H9 (cell line): ENCODE data around the gene NACC1. TPM values are rescaled to one million over a fixed set of nuclear protein-coding genes. Genes with fewer than 3 reads are reported as not detected.

Experiments
- DNase-seq: peaks from one replicate; pipeline ENCODE4 v3.0.0-alpha.2; 2017
- H2AFZ ChIP-seq: one replicate; pipeline ENCODE4 v1.6.1; 2013; ENCODE audit warnings: mild to moderate bottlenecking, low read length, control low read depth, moderate library complexity
- H2AK5ac ChIP-seq: 2 replicates; pipeline ENCODE4 v1.6.1; 2013; ENCODE audit warnings: low read length, control low read depth, mixed read lengths; ENCODE audit not compliant: insufficient read length
- H2BK120ac ChIP-seq: one replicate; pipeline ENCODE4 v1.6.1; 2013; ENCODE audit warnings: low read depth, mild to moderate bottlenecking, low read length, control low read depth, inconsistent platforms; ENCODE audit not compliant: poor library complexity, severe bottlenecking
- H2BK12ac ChIP-seq: 2 replicates; pipeline ENCODE4 v1.6.1; 2013; ENCODE audit warnings: low read length, control low read depth, mixed read lengths, low read depth; ENCODE audit not compliant: insufficient read length
- H2BK15ac ChIP-seq: 2 replicates; pipeline ENCODE4 v1.6.1; 2013; ENCODE audit warnings: low read depth, low read length, control low read depth
- H2BK20ac ChIP-seq: one replicate; pipeline ENCODE4 v1.6.1; 2013; ENCODE audit warnings: low read depth, mild to moderate bottlenecking, low read length, control low read depth, inconsistent platforms; ENCODE audit not compliant: poor library complexity, severe bottlenecking
- H2BK5ac ChIP-seq: 2 replicates; pipeline ENCODE4 v1.6.1; 2013; ENCODE audit warnings: low read length, control low read depth, mixed read lengths; ENCODE audit not compliant: insufficient read length
- H3K14ac ChIP-seq: 2 replicates; pipeline ENCODE4 v1.6.1; 2013; ENCODE audit warnings: low read length, control low read depth; ENCODE audit not compliant: insufficient read depth
- H3K18ac ChIP-seq: 2 replicates; pipeline ENCODE4 v1.6.1; 2013; ENCODE audit warnings: low read depth, mild to moderate bottlenecking, mixed read lengths, low read length, control low read depth; ENCODE audit not compliant: insufficient read length
- H3K23ac ChIP-seq: 2 replicates; pipeline ENCODE4 v1.6.1; 2013; ENCODE audit warnings: low read length, control low read depth, mixed read lengths, low read depth; ENCODE audit not compliant: insufficient read length
- H3K23me2 ChIP-seq: 2 replicates; pipeline ENCODE4 v1.6.1; 2013; ENCODE audit warnings: low read depth, mild to moderate bottlenecking, mixed read lengths, low read length, control low read depth; ENCODE audit not compliant: insufficient read length, poor library complexity, severe bottlenecking
- H3K27ac ChIP-seq: 2 replicates; pipeline ENCODE4 v1.5.1; 2013; ENCODE audit warnings: low read length, control low read depth, mixed read lengths, low read depth; ENCODE audit not compliant: insufficient read length
- H3K27me3 ChIP-seq: 2 replicates; pipeline ENCODE4 v1.6.1; 2013; ENCODE audit warnings: low read length, control low read depth, inconsistent platforms; ENCODE audit not compliant: insufficient read depth
- H3K4ac ChIP-seq: 2 replicates; pipeline ENCODE4 v1.6.1; 2013; ENCODE audit warnings: low read depth, mild to moderate bottlenecking, control low read depth, inconsistent platforms, low read length, moderate library complexity
- H3K4me1 ChIP-seq: 2 replicates; pipeline ENCODE4 v1.6.1; 2013; ENCODE audit warnings: low read length, control low read depth, inconsistent platforms; ENCODE audit not compliant: insufficient read depth
- H3K4me2 ChIP-seq: 2 replicates; pipeline ENCODE4 v1.6.1; 2013; ENCODE audit warnings: low read length, control low read depth, mixed read lengths; ENCODE audit not compliant: insufficient read length, insufficient read depth
- H3K56ac ChIP-seq: 2 replicates; pipeline ENCODE4 v1.6.1; 2013; ENCODE audit warnings: low read depth, mild to moderate bottlenecking, mixed read lengths, low read length, control low read depth; ENCODE audit not compliant: insufficient read length
- H3K79me1 ChIP-seq: 2 replicates; pipeline ENCODE4 v1.6.1; 2013; ENCODE audit warnings: low read depth, mild to moderate bottlenecking, moderate library complexity, low read length, control low read depth, inconsistent platforms; ENCODE audit not compliant: insufficient read depth, poor library complexity, severe bottlenecking
- H3K79me2 ChIP-seq: 2 replicates; pipeline ENCODE4 v1.6.1; 2013; ENCODE audit warnings: low read length, control low read depth, inconsistent platforms; ENCODE audit not compliant: insufficient read depth
- H3K9ac ChIP-seq: 2 replicates; pipeline ENCODE4 v1.6.1; 2013; ENCODE audit warnings: low read length, control low read depth, mixed read lengths; ENCODE audit not compliant: insufficient read length; ENCODE audit errors: extremely low read depth
- H3K9me3 ChIP-seq: one replicate; pipeline ENCODE4 v1.6.1; 2013; ENCODE audit warnings: low read depth, low read length, inconsistent platforms; ENCODE audit not compliant: control insufficient read depth
- H3T11ph ChIP-seq: one replicate; pipeline ENCODE4 v1.6.1; 2013; ENCODE audit warnings: mild to moderate bottlenecking, low read length, control low read depth, inconsistent platforms
- H4K20me1 ChIP-seq: one replicate; pipeline ENCODE4 v1.6.1; 2013; ENCODE audit not compliant: control insufficient read depth, insufficient read length, insufficient read depth
- H4K5ac ChIP-seq: 2 replicates; pipeline ENCODE4 v1.6.1; 2013; ENCODE audit warnings: low read depth, mild to moderate bottlenecking, mixed read lengths, low read length, control low read depth; ENCODE audit not compliant: insufficient read length
- H4K8ac ChIP-seq: replicated peaks from 2 replicates; pipeline ENCODE4 v1.6.1; 2013; ENCODE audit warnings: low read length, control low read depth, mixed read lengths, low read depth; ENCODE audit not compliant: insufficient read length
- H4K91ac ChIP-seq: 2 replicates; pipeline ENCODE4 v1.6.1; 2013; ENCODE audit warnings: low read depth, mild to moderate bottlenecking, moderate library complexity, mixed read lengths, low read length, control low read depth; ENCODE audit not compliant: insufficient read length
- H3K27ac Mint-ChIP-seq, 3 experiments: 2 replicates in 2 of 3; 3 replicates in 1 of 3; pipeline ENCODE4 v1.8.0; 2020 to 2021; ENCODE audit warnings: mixed read lengths in 3 of 3, mild to moderate bottlenecking in 1 of 3, moderate library complexity in 1 of 3
- H3K27me3 Mint-ChIP-seq: 2 replicates; pipeline ENCODE4 v1.8.0; 2021; ENCODE audit warnings: low read depth, mild to moderate bottlenecking, moderate library complexity, mixed read lengths
- H3K36me3 Mint-ChIP-seq, 3 experiments: 2 replicates in 2 of 3; 3 replicates in 1 of 3; pipeline ENCODE4 v1.8.0; 2020 to 2021; ENCODE audit warnings: low read depth in 3 of 3, mixed read lengths in 3 of 3; ENCODE audit not compliant: insufficient read depth in 1 of 3
- H3K4me1 Mint-ChIP-seq, 2 experiments: 2 replicates each; pipeline ENCODE4 v1.8.0; 2020; ENCODE audit warnings: mixed read lengths in 2 of 2
- H3K4me3 Mint-ChIP-seq, 2 experiments: 2 replicates in 1 of 2; 3 replicates in 1 of 2; pipeline ENCODE4 v1.8.0; 2020 to 2021; ENCODE audit warnings: mild to moderate bottlenecking in 2 of 2, mixed read lengths in 2 of 2, moderate library complexity in 1 of 2
- H3K9me3 Mint-ChIP-seq, 2 experiments: 2 replicates in 1 of 2; 3 replicates in 1 of 2; pipeline ENCODE4 v1.8.0; 2020; ENCODE audit warnings: mild to moderate bottlenecking in 2 of 2, mixed read lengths in 2 of 2, moderate library complexity in 1 of 2
- WGBS: extraction: QIAGEN DNeasy Blood & Tissue Kit; methylation state at CpG from one replicate; pipeline ENCODE4 v1.1.7; 2013; ENCODE audit warnings: missing lambda C conversion rate, low lambda C conversion rate, mixed read lengths; ENCODE audit not compliant: insufficient read length; ENCODE audit errors: extremely low coverage; 5-methylcytosine and 5-hydroxymethylcytosine counted together
- total RNA-seq: library from RNA; stranded (reverse); gene quantifications from 2 replicates; pipeline ENCODE4 v1.2.1, GENCODE V29; 2021
- TF ChIP-seq, protein P1 (sequence below): fragments of 200-600 bp; sonication (generic); conservative IDR thresholded peaks from 3 replicates; pipeline ENCODE4 v1.8.0; 2021; ENCODE audit warnings: antibody characterized with exemption, mild to moderate bottlenecking

Gene NACC1
- total RNA-seq, 1 experiment from 2014 or later: 198 TPM

DNA sequence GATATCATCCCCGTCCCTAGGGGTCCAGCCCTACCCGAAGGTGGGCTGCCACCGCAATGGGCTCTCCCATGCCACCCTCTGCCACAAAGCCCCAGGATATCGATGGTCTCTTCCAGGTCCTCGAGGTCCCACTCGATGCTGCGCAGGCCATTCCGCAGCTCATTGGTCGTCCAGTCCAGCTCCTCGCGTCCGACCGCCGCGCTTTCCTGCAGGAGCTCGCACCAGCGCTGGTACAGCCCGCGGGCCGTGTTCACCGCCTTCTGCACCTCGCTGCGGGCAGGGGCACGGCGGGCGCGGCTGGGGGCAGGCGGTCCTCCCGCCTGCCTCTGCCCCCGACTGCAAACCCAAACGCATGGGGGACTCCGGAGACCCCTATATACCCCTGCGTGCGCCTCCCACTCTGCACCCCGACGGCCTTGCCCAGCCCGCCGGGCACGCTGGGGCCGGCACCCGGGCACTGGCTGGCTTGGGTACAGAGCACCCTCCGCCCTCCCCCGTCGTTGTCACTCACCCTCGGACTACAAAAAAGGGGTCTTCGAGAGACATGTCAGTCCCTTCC, 31.6 kb downstream of the NACC1 start:
- peak overlapping the region; percentile 97 to 98 for H3K4me3 Mint-ChIP-seq
- WGBS: no CpG with 5 or more reads among the region's 46 CpGs
- peak; percentile 61 for DNase-seq
- Histone ChIP-seq H3K23ac (no peak overlapping the region), H3K79me2 (peaks cover 17% of the 10 kb centered on the region; the same call in 1 of the 2 replicates), H3K4ac (no peak overlapping the region), H3K4me2 (peak overlapping the region; percentile 67), H4K8ac (no peak overlapping the region), H3K9ac (peak overlapping the region; percentile 27), H3K9me3 (no peaks in the 10 kb centered on the region), H2AK5ac (no peak overlapping the region), H2BK12ac (no peak overlapping the region), H2BK15ac (no peak overlapping the region), H2BK5ac (no peak overlapping the region), H3K18ac (no peak overlapping the region), H3K27ac (no peak overlapping the region), H3K79me1 (no peaks in the 10 kb centered on the region), H3K14ac (no peak overlapping the region), H3T11ph (no peak overlapping the region), H2AFZ (no peak overlapping the region), H3K56ac (no peak overlapping the region), H3K23me2 (peaks cover 22% of the 10 kb centered on the region), H4K5ac (no peak overlapping the region), H3K4me1 (no peaks in the 10 kb centered on the region), H2BK120ac (no peak overlapping the region), H3K27me3 (no peaks in the 10 kb centered on the region), H4K91ac (no peak overlapping the region), H4K20me1 (no peaks in the 10 kb centered on the region), H2BK20ac (no peak overlapping the region)
- H3K9me3 Mint-ChIP-seq: peaks cover 8 to 9% of the 10 kb centered on the region in 2 experiments; a peak in 4 of 5 replicates
- peaks cover 18 to 23% (median 22%) of the 10 kb centered on the region in 3 experiments for H3K36me3 Mint-ChIP-seq
- peak overlapping the region in 2 of 3 experiments; percentile 68 to 100; a peak in 3 of 7 replicates for H3K27ac Mint-ChIP-seq
- peaks cover 8% of the 10 kb centered on the region; the same call in 1 of the 2 replicates for H3K27me3 Mint-ChIP-seq
- TF ChIP-seq, protein P1, sequence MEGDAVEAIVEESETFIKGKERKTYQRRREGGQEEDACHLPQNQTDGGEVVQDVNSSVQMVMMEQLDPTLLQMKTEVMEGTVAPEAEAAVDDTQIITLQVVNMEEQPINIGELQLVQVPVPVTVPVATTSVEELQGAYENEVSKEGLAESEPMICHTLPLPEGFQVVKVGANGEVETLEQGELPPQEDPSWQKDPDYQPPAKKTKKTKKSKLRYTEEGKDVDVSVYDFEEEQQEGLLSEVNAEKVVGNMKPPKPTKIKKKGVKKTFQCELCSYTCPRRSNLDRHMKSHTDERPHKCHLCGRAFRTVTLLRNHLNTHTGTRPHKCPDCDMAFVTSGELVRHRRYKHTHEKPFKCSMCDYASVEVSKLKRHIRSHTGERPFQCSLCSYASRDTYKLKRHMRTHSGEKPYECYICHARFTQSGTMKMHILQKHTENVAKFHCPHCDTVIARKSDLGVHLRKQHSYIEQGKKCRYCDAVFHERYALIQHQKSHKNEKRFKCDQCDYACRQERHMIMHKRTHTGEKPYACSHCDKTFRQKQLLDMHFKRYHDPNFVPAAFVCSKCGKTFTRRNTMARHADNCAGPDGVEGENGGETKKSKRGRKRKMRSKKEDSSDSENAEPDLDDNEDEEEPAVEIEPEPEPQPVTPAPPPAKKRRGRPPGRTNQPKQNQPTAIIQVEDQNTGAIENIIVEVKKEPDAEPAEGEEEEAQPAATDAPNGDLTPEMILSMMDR: no peak
- peaks cover 11 to 12% of the 10 kb centered on the region in 2 experiments for H3K4me1 Mint-ChIP-seq
